Epithelial cell of alveolus of lung (primary cell): ENCODE data around the gene INSR. TPM values are rescaled to one million over a fixed set of nuclear protein-coding genes. Genes with fewer than 3 reads are reported as not detected.

Experiments
- total RNA-seq: library from RNA; depleted of rRNA; stranded (reverse); fragments of >200 nt; gene quantifications from 2 replicates; pipeline ENCODE4 v1.2.1, GENCODE V29; 2015

The INSR gene
- 6.3 and 14.9 TPM in 2 replicates for total RNA-seq

DNA sequence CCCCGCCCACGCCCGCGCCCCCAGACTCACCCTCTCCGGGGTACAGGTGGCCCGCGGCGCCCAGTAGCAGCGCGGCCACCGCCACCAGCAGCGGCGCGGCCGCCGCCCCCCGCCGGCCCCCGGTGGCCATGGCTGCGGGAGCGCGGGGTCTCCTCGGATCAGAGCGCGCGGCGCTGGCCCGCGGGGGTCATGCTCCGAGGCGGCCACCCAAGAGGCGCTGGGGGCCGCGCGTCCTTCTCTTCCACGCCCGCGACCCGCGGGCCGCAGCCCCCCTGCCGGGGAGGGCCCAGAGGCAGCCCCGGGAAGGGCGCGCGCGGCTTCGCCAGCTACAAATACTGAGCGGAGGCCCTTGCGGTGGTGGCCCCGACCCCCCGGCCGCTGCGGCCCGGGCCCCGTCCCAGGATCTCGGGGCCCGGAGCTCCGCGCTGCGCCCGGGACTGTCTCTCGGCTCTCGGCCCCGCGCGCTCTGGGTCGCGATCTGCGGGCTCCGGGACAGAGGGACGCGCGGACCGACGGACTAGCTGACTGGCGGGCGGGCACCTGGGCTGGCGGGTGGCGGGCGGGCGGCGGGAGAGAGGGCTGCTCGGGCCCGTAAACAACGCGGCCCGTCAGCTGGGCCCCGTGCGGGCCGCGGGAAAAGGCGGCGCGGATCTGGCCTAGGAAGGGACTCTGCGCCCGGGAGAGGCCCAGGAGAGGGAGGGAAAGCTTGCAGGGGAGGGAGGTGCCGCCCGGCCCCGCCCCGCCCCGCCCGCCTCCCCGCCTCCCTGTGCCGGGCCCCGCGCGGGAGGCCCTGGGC, at the start of gene INSR:
Gene INSR (minus strand): TSS at position 653 of the 796 bp plus-strand sequence. CDS start 523 bp downstream, at position 130.

DNA sequence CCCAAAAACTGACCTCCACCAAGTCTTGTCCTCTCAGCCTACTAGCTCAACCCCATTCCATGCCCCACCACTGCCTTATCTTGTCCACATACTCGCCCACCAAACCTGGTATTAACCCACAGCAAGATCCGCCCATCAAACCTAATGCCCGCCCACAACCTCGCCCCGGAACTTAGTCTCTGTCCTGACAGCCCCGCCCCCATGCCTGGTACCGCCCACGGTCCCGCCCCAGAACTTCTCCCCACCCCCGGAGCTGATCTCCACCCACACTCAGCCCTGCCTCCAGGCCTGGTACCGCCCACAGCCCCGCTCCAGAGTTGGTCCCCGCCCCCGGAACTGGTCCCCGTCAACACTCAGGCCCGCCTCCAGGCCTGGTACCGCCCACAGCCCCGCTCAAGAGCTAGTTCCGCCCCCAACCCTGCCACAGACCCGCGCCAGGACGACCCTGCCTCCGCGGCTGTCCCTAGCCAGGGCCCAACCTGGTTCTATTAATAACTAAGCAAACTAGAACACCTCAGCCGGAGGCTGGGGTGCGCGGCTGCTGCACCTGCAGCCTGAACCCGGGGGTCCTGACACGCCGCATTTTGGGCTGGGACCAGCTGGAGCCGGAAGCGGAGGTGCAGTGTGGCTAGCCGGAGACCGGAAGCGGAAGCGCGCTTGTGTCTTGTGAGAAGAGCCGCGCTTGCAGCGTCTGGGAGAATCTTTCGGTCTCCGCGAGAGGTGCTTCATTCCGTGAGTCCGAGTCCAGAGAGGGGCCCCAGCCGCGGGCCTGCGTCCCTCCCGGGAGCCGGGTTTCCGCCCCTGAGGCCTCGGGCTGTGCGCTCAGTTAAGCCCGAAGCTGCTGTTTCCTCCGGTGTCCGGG, 224.9 kb downstream of the INSR start, which contains the start of gene ZNF557:
Gene ZNF557 (plus strand): TSS at position 662 of the 862 bp plus-strand sequence. CDS start 5,372 bp downstream, outside the sequence.

Other genes starting within 250 kb of the INSR start
- not detected in 2 replicates for gene MBD3L2, start 245.1 kb downstream of the INSR start, total RNA-seq
- gene MBD3L3, start 235.7 kb downstream of the INSR start, total RNA-seq = not detected in 2 replicates
- 6.2 and 7.2 TPM in 2 replicates for gene ZNF557, start 224.7 kb downstream of the INSR start, total RNA-seq
- gene ARHGEF18, start 54.5 kb upstream of the INSR start, total RNA-seq = 27.9 and 41.5 TPM in 2 replicates
- 4.2 and 5.2 TPM in 2 replicates for gene PEX11G, start 194.6 kb upstream of the INSR start, total RNA-seq
- gene ZNF358, start 221.7 kb upstream of the INSR start, total RNA-seq = 48.0 and 122 TPM in 2 replicates
- gene MCOLN1, start 228.2 kb upstream of the INSR start, total RNA-seq = 3.5 and 10.4 TPM in 2 replicates
- gene PNPLA6, start 241.3 kb upstream of the INSR start, total RNA-seq = 114 and 136 TPM in 2 replicates